ENCODE data around the gene UMPS. TPM values are rescaled to one million over a fixed set of nuclear protein-coding genes. Genes with fewer than 3 reads are reported as not detected.
"Not testable (repeated sequence)": the region's sequence is repeated elsewhere in the genome, so short reads cannot be mapped to it uniquely, and the experiment has no call there.

Gene UMPS
- polyA plus RNA-seq, 2 of the 4 experiments (the other 2 are of a cell fraction), result 53.0 to 64.4 TPM

DNA sequence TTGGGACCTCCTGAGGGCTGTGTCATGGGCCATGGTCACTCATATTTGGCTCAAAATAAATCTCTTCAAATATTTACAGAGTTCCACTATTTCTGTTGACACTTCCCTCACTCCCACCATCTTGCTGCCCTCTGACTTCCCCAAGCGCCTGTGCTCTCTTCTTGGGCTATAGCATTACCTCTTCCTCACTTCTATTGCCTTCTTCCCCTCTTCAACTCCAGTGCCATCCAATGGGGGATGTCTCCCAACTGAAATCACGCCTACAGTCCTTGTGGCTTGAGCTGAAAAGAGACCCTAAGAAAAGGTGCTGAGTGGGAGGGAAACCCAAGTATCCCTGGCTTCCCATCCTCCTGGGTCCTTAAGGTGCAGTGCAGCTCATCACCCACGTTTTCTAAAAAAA, 21.8 kb downstream of the UMPS start:
- no peaks in the 10 kb centered on the region for H3K9me3 ChIP-seq
- ATAC-seq (peak in 1 of 2 experiments; percentile 48; a peak in 3 of 6 replicates), FAIRE-seq (no peak), DNase-seq (ENCODE audit: low read depth in 1 of 2, low spot score in 1 of 2) (no peak)
- ChIA-PET POLR2A (interaction anchor here (1.0 kb wide), 1 partner anchor 22 kb away, joined by 5 read pairs; the partner anchor contains the start of gene UMPS), CTCF (interaction anchor here (1.5 to 1.8 kb wide), 3 partner anchors 9 to 149 kb away, joined by 4 to 13 read pairs (median 8); no protein-coding TSS in a partner anchor)
- 0 out of 3 replicates have a peak, but pooled peaks cover 5% of the 10 kb centered on the region for H3K4me1 ChIP-seq
- no peak overlapping the region for H3K4me3 ChIP-seq
- no peak overlapping the region for H3K27ac ChIP-seq
- no peak overlapping the region for H3K4me2 ChIP-seq
- TF ChIP-seq ZSCAN20 (CRISPR knock-in tag; IDR thresholded peaks at IDR 0.05) (no peak), SREBF2 (IDR thresholded peaks at IDR 0.05) (no peak), TP53 (CRISPR knock-in tag; IDR thresholded peaks at IDR 0.05) (no peak), HDAC2 (IDR thresholded peaks at IDR 0.05) (no peak), HOXA7 (CRISPR knock-in tag; IDR thresholded peaks at IDR 0.05) (no peak), RAD21 (conservative IDR thresholded peaks at IDR 0.05 in 1 of 2, IDR thresholded peaks at IDR 0.05 in 1 of 2) (no peak), MAZ (IDR thresholded peaks at IDR 0.05; ENCODE audit: borderline replicate concordance, low read depth, low read length) (no peak), ESRRA (IDR thresholded peaks at IDR 0.05; ENCODE audit: borderline replicate concordance, low read length) (no peak), GATA3 (IDR thresholded peaks at IDR 0.05; ENCODE audit: borderline replicate concordance) (no peak), HOXB13 (CRISPR knock-in tag; IDR thresholded peaks at IDR 0.05; ENCODE audit: low read depth) (no peak), KDM5A (IDR thresholded peaks at IDR 0.05) (no peak), CEBPB (IDR thresholded peaks at IDR 0.05) (no peak), PHF8 (IDR thresholded peaks at IDR 0.05; ENCODE audit: borderline replicate concordance, low read depth) (no peak)
- TF ChIP-seq, protein P1, sequence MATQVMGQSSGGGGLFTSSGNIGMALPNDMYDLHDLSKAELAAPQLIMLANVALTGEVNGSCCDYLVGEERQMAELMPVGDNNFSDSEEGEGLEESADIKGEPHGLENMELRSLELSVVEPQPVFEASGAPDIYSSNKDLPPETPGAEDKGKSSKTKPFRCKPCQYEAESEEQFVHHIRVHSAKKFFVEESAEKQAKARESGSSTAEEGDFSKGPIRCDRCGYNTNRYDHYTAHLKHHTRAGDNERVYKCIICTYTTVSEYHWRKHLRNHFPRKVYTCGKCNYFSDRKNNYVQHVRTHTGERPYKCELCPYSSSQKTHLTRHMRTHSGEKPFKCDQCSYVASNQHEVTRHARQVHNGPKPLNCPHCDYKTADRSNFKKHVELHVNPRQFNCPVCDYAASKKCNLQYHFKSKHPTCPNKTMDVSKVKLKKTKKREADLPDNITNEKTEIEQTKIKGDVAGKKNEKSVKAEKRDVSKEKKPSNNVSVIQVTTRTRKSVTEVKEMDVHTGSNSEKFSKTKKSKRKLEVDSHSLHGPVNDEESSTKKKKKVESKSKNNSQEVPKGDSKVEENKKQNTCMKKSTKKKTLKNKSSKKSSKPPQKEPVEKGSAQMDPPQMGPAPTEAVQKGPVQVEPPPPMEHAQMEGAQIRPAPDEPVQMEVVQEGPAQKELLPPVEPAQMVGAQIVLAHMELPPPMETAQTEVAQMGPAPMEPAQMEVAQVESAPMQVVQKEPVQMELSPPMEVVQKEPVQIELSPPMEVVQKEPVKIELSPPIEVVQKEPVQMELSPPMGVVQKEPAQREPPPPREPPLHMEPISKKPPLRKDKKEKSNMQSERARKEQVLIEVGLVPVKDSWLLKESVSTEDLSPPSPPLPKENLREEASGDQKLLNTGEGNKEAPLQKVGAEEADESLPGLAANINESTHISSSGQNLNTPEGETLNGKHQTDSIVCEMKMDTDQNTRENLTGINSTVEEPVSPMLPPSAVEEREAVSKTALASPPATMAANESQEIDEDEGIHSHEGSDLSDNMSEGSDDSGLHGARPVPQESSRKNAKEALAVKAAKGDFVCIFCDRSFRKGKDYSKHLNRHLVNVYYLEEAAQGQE (IDR thresholded peaks at IDR 0.05), result no peak
- TF ChIP-seq, protein P2, sequence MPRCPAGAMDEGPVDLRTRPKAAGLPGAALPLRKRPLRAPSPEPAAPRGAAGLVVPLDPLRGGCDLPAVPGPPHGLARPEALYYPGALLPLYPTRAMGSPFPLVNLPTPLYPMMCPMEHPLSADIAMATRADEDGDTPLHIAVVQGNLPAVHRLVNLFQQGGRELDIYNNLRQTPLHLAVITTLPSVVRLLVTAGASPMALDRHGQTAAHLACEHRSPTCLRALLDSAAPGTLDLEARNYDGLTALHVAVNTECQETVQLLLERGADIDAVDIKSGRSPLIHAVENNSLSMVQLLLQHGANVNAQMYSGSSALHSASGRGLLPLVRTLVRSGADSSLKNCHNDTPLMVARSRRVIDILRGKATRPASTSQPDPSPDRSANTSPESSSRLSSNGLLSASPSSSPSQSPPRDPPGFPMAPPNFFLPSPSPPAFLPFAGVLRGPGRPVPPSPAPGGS (IDR thresholded peaks at IDR 0.05), result no peak
- TF ChIP-seq, protein P3, sequence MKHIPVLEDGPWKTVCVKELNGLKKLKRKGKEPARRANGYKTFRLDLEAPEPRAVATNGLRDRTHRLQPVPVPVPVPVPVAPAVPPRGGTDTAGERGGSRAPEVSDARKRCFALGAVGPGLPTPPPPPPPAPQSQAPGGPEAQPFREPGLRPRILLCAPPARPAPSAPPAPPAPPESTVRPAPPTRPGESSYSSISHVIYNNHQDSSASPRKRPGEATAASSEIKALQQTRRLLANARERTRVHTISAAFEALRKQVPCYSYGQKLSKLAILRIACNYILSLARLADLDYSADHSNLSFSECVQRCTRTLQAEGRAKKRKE (CRISPR knock-in tag; IDR thresholded peaks at IDR 0.05; ENCODE audit: low read depth), result no peak
- TF ChIP-seq, protein P4, sequence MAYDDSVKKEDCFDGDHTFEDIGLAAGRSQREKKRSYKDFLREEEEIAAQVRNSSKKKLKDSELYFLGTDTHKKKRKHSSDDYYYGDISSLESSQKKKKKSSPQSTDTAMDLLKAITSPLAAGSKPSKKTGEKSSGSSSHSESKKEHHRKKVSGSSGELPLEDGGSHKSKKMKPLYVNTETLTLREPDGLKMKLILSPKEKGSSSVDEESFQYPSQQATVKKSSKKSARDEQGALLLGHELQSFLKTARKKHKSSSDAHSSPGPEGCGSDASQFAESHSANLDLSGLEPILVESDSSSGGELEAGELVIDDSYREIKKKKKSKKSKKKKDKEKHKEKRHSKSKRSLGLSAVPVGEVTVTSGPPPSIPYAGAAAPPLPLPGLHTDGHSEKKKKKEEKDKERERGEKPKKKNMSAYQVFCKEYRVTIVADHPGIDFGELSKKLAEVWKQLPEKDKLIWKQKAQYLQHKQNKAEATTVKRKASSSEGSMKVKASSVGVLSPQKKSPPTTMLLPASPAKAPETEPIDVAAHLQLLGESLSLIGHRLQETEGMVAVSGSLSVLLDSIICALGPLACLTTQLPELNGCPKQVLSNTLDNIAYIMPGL (CRISPR knock-in tag; IDR thresholded peaks at IDR 0.05; ENCODE audit: borderline replicate concordance), result no peak
- TF ChIP-seq, protein P5, sequence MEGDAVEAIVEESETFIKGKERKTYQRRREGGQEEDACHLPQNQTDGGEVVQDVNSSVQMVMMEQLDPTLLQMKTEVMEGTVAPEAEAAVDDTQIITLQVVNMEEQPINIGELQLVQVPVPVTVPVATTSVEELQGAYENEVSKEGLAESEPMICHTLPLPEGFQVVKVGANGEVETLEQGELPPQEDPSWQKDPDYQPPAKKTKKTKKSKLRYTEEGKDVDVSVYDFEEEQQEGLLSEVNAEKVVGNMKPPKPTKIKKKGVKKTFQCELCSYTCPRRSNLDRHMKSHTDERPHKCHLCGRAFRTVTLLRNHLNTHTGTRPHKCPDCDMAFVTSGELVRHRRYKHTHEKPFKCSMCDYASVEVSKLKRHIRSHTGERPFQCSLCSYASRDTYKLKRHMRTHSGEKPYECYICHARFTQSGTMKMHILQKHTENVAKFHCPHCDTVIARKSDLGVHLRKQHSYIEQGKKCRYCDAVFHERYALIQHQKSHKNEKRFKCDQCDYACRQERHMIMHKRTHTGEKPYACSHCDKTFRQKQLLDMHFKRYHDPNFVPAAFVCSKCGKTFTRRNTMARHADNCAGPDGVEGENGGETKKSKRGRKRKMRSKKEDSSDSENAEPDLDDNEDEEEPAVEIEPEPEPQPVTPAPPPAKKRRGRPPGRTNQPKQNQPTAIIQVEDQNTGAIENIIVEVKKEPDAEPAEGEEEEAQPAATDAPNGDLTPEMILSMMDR (IDR thresholded peaks at IDR 0.05), result no peak
- WGBS (ENCODE audit: missing lambda C conversion rate), result 94% methylated on average over 3 of the region's 3 CpGs

DNA sequence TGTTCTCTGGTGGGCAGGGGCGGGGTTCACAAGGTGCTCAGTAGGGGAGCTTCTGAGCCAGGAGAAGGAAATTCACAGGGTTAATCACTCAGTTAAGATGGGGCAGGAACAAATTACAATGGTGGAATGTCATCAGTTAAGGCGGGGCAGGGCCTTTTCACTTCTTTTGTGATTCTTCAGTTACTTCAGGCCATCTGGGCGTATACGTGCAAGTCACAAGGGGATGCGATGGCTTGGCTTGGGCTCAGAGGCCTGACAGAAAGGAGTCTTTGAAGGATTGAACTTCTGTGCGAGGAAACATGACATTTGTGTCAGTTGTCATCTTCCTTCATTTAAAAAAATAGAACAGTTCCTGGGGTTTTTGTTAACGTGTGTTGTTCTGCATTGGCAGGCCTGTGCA, 27.7 kb downstream of the UMPS start:
- H3K9me3 ChIP-seq; DNase-seq (ENCODE audit: low read depth in 1 of 2, low spot score in 1 of 2); ATAC-seq; H3K4me3 ChIP-seq; H3K4me2 ChIP-seq; FAIRE-seq; H3K27ac ChIP-seq; POLR2A ChIA-PET: not testable (repeated sequence)
- H3K4me1 ChIP-seq, result peaks cover 28% of the 10 kb centered on the region
- 90% methylated on average over 7 of the region's 7 CpGs for WGBS (ENCODE audit: missing lambda C conversion rate)
- CTCF ChIA-PET, result interaction anchor here (1.1 to 15.7 kb wide), 4 partner anchors 13 to 147 kb away, joined by 3 to 352 read pairs (median 44); no protein-coding TSS in a partner anchor
